ENCODE results near the gene TRIM10. TPM values are rescaled to one million over a fixed set of nuclear protein-coding genes. Genes with fewer than 3 reads are reported as not detected.

TRIM10 gene
- total and polyA plus RNA-seq, 3 experiments from 2014 or later, result not detected

GRCh38 chr6:30198166-30199084 lies 37.4 kb upstream of the TRIM10 start:
- H3K4me3 Mint-ChIP-seq, result peak overlapping the region in 1 of 7 donors; percentile 70
- Histone ChIP-seq H3K27ac (ENCODE audit: low read depth, low read length) (no peak overlapping the region), H3K36me3 (ENCODE audit: insufficient read depth, low read length) (peaks cover 50% of the 10 kb centered on the region), H3K4me1 (ENCODE audit: insufficient read depth, low read length) (peaks cover 11% of the 10 kb centered on the region), H3K9me3 (ENCODE audit: low read length) (no peaks in the 10 kb centered on the region), H3K27me3 (ENCODE audit: insufficient read depth, low read length, poor library complexity, severe bottlenecking) (no peaks in the 10 kb centered on the region), H3K4me3 (ENCODE audit: low read length) (no peak overlapping the region)
- no peak for DNase-seq
- peaks cover 24 to 42% (median 29%) of the 10 kb centered on the region in 3 donors for H3K4me1 Mint-ChIP-seq
- ChIA-PET CTCF (no interaction called here), POLR2A (no interaction called here)
- H3K27me3 Mint-ChIP-seq, result no peaks in the 10 kb centered on the region
- H3K36me3 Mint-ChIP-seq, result peaks cover 12 to 83% (median 15%) of the 10 kb centered on the region in 3 donors
- H3K27ac Mint-ChIP-seq, result peak overlapping the region in 2 of 8 donors; percentile 33 to 66
- H3K9me3 Mint-ChIP-seq, result no peaks in the 10 kb centered on the region

- Mint-ChIP-seq H3K27ac (peak overlapping the region in 3 of 8 donors; percentile 27 to 85 (median 50)), H3K27me3 (no peaks in the 10 kb centered on the region), H3K4me3 (no peak overlapping the region), H3K36me3 (peaks cover 12 to 86% (median 15%) of the 10 kb centered on the region in 3 donors), H3K4me1 (peaks cover 12 to 26% (median 16%) of the 10 kb centered on the region in 3 donors), H3K9me3 (no peaks in the 10 kb centered on the region)
- POLR2A ChIA-PET, result interaction anchor here (0.5 kb wide), 1 partner anchor 12 kb away, joined by 3 read pairs; no protein-coding TSS in a partner anchor
- Histone ChIP-seq H3K36me3 (ENCODE audit: insufficient read depth, low read length) (peaks cover 54% of the 10 kb centered on the region), H3K27ac (ENCODE audit: low read depth, low read length) (no peak overlapping the region), H3K4me3 (ENCODE audit: low read length) (no peak overlapping the region), H3K4me1 (ENCODE audit: insufficient read depth, low read length) (peaks cover 6% of the 10 kb centered on the region), H3K9me3 (ENCODE audit: low read length) (no peaks in the 10 kb centered on the region), H3K27me3 (ENCODE audit: insufficient read depth, low read length, poor library complexity, severe bottlenecking) (no peaks in the 10 kb centered on the region)
- DNase-seq, result no peak
- CTCF ChIA-PET, result interaction anchor here (2.1 kb wide), 1 partner anchor 9 kb away, joined by 5 read pairs; no protein-coding TSS in a partner anchor
These were observed 35.4 kb upstream of the TRIM10 start for GRCh38 chr6:30196376-30196775.

- Histone ChIP-seq H3K36me3 (ENCODE audit: insufficient read depth, low read length) (peaks cover 54% of the 10 kb centered on the region), H3K27ac (ENCODE audit: low read depth, low read length) (no peak overlapping the region), H3K9me3 (ENCODE audit: low read length) (no peaks in the 10 kb centered on the region), H3K4me1 (ENCODE audit: insufficient read depth, low read length) (peaks cover 5% of the 10 kb centered on the region), H3K27me3 (ENCODE audit: insufficient read depth, low read length, poor library complexity, severe bottlenecking) (no peaks in the 10 kb centered on the region), H3K4me3 (ENCODE audit: low read length) (no peak overlapping the region)
- no peaks in the 10 kb centered on the region for H3K27me3 Mint-ChIP-seq
- H3K9me3 Mint-ChIP-seq, result no peaks in the 10 kb centered on the region
- POLR2A ChIA-PET, result interaction anchor here (0.5 kb wide), 1 partner anchor 13 kb away, joined by 3 read pairs; no protein-coding TSS in a partner anchor
- CTCF ChIA-PET, result interaction anchor here (2.1 kb wide), 1 partner anchor 8 kb away, joined by 5 read pairs; no protein-coding TSS in a partner anchor
- peak overlapping the region in 3 of 8 donors; percentile 45 to 62 (median 50) for H3K27ac Mint-ChIP-seq
- no peak for DNase-seq
- H3K36me3 Mint-ChIP-seq, result peaks cover 13 to 86% (median 15%) of the 10 kb centered on the region in 3 donors
- no peak overlapping the region for H3K4me3 Mint-ChIP-seq
- peaks cover 8 to 22% (median 13%) of the 10 kb centered on the region in 3 donors for H3K4me1 Mint-ChIP-seq
These were observed 34.9 kb upstream of the TRIM10 start for GRCh38 chr6:30195951-30196350.

GRCh38 chr6:30194797-30195690 lies 34.0 kb upstream of the TRIM10 start:
- no peaks in the 10 kb centered on the region for H3K9me3 Mint-ChIP-seq
- peak overlapping the region in 5 of 8 donors; percentile 30 to 83 (median 54) for H3K27ac Mint-ChIP-seq
- peaks cover 11 to 86% (median 19%) of the 10 kb centered on the region in 3 donors for H3K36me3 Mint-ChIP-seq
- Histone ChIP-seq H3K4me3 (ENCODE audit: low read length) (no peak overlapping the region), H3K4me1 (ENCODE audit: insufficient read depth, low read length) (no peaks in the 10 kb centered on the region), H3K27ac (ENCODE audit: low read depth, low read length) (no peak overlapping the region), H3K36me3 (ENCODE audit: insufficient read depth, low read length) (peaks cover 56% of the 10 kb centered on the region), H3K9me3 (ENCODE audit: low read length) (no peaks in the 10 kb centered on the region), H3K27me3 (ENCODE audit: insufficient read depth, low read length, poor library complexity, severe bottlenecking) (no peaks in the 10 kb centered on the region)
- no peak for DNase-seq
- POLR2A ChIA-PET, result no interaction called here
- H3K4me3 Mint-ChIP-seq, result no peak overlapping the region
- peaks cover 0 to 13% (median 8%) of the 10 kb centered on the region in 3 donors for H3K4me1 Mint-ChIP-seq
- no peaks in the 10 kb centered on the region for H3K27me3 Mint-ChIP-seq
- CTCF ChIA-PET, result no interaction called here

- H3K27ac ChIP-seq (ENCODE audit: low read depth, low read length), result no peak overlapping the region
- H3K27me3 Mint-ChIP-seq, result no peaks in the 10 kb centered on the region
- H3K4me3 Mint-ChIP-seq, result no peak overlapping the region
- H3K36me3 ChIP-seq (ENCODE audit: insufficient read depth, low read length), result peaks cover 48% of the 10 kb centered on the region
- H3K27me3 ChIP-seq (ENCODE audit: insufficient read depth, low read length, poor library complexity, severe bottlenecking), result no peaks in the 10 kb centered on the region
- CTCF ChIA-PET, result no interaction called here
- H3K4me3 ChIP-seq (ENCODE audit: low read length), result no peak overlapping the region
- no peak for DNase-seq
- H3K4me1 Mint-ChIP-seq, result peaks cover 0 to 5% (median 1%) of the 10 kb centered on the region in 3 donors
- H3K27ac Mint-ChIP-seq, result peak overlapping the region in 3 of 8 donors; percentile 45 to 67 (median 51)
- H3K9me3 ChIP-seq (ENCODE audit: low read length), result no peaks in the 10 kb centered on the region
- H3K9me3 Mint-ChIP-seq, result no peaks in the 10 kb centered on the region
- no peaks in the 10 kb centered on the region for H3K4me1 ChIP-seq (ENCODE audit: insufficient read depth, low read length)
- POLR2A ChIA-PET, result no interaction called here
- peaks cover 0 to 89% (median 25%) of the 10 kb centered on the region in 3 donors for H3K36me3 Mint-ChIP-seq
These were observed 31.1 kb upstream of the TRIM10 start for GRCh38 chr6:30192076-30192475.

GRCh38 chr6:30188541-30188940 lies 27.5 kb upstream of the TRIM10 start:
- CTCF ChIA-PET, result interaction anchor here (1.8 kb wide), 1 partner anchor 8 kb away, joined by 5 read pairs; no protein-coding TSS in a partner anchor
- no peaks in the 10 kb centered on the region for H3K9me3 ChIP-seq (ENCODE audit: low read length)
- no peaks in the 10 kb centered on the region for H3K4me1 Mint-ChIP-seq
- peaks cover 0 to 85% (median 34%) of the 10 kb centered on the region in 3 donors for H3K36me3 Mint-ChIP-seq
- no peak overlapping the region for H3K27ac ChIP-seq (ENCODE audit: low read depth, low read length)
- peak overlapping the region in 5 of 8 donors; percentile 9 to 94 (median 58) for H3K27ac Mint-ChIP-seq
- DNase-seq, result no peak
- no peaks in the 10 kb centered on the region for H3K27me3 ChIP-seq (ENCODE audit: insufficient read depth, low read length, poor library complexity, severe bottlenecking)
- H3K4me3 ChIP-seq (ENCODE audit: low read length), result no peak overlapping the region
- H3K27me3 Mint-ChIP-seq, result no peaks in the 10 kb centered on the region
- no peak overlapping the region for H3K4me3 Mint-ChIP-seq
- H3K36me3 ChIP-seq (ENCODE audit: insufficient read depth, low read length), result peaks cover 29% of the 10 kb centered on the region
- POLR2A ChIA-PET, result no interaction called here
- no peaks in the 10 kb centered on the region for H3K9me3 Mint-ChIP-seq
- no peaks in the 10 kb centered on the region for H3K4me1 ChIP-seq (ENCODE audit: insufficient read depth, low read length)

GRCh38 chr6:30185846-30186484 lies 25.0 kb upstream of the TRIM10 start:
- DNase-seq, result no peak
- H3K4me3 Mint-ChIP-seq, result no peak overlapping the region
- H3K27ac ChIP-seq (ENCODE audit: low read depth, low read length), result no peak overlapping the region
- peaks cover 22% of the 10 kb centered on the region for H3K36me3 ChIP-seq (ENCODE audit: insufficient read depth, low read length)
- ChIA-PET POLR2A (no interaction called here), CTCF (no interaction called here)
- no peaks in the 10 kb centered on the region for H3K27me3 ChIP-seq (ENCODE audit: insufficient read depth, low read length, poor library complexity, severe bottlenecking)
- peaks cover 0 to 63% (median 33%) of the 10 kb centered on the region in 3 donors for H3K36me3 Mint-ChIP-seq
- H3K9me3 Mint-ChIP-seq, result peaks cover 0 to 2% (median 2%) of the 10 kb centered on the region in 5 donors
- H3K27ac Mint-ChIP-seq, result peak overlapping the region in 3 of 8 donors; percentile 25 to 33 (median 30)
- no peaks in the 10 kb centered on the region for H3K4me1 Mint-ChIP-seq
- no peaks in the 10 kb centered on the region for H3K9me3 ChIP-seq (ENCODE audit: low read length)
- peaks cover 0 to under 1% of the 10 kb centered on the region in 2 donors for H3K27me3 Mint-ChIP-seq
- H3K4me1 ChIP-seq (ENCODE audit: insufficient read depth, low read length), result no peaks in the 10 kb centered on the region
- H3K4me3 ChIP-seq (ENCODE audit: low read length), result no peak overlapping the region
